ENCODE results near the gene QSOX2.

Gene QSOX2

DNA sequence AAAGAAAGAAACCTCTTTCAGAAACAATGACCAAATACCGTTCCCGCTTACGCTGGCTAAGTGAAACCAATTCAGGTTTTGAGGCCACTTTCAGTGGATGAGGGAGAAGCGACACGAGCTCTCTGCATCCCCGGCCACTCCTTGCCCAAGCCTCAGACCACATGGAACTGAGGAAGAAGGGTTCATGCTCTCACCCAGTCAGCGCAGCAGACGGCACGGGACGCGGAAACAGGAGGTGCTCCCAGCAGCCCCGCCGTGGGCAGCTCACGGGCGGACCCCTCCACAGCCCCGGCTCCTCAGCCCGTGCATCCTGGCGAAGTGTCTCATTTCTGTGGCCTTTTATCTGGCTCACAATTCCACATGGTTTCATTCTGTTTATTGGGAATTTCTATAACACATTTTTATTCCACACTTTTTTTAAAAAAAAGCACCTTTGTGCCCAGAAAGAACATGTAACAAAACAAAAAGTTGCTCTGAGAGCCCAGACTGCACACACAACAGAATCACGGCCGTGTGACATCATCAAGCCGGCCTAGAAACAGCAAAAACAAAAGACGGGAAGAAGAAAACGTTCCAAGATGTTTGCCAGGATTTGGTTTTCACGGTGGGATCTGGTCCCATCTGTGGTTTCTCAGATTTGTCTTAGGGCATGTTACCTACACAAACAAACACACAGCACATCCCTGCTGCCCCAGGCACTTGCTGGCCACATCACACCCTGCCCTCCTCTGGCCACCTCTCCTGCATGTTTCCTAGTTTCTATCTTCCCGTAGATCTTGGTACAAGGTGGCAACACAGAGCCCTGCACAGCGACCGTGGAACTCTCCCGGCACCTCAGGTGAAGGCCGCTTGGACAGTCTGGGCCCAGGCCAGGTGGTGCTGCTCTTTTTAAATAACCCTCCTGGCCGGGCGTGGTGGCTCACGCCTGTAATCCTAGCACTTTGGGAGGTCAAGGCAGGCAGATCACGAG lies 16.2 kb downstream of the QSOX2 start:
- TF ChIP-seq, protein P1, sequence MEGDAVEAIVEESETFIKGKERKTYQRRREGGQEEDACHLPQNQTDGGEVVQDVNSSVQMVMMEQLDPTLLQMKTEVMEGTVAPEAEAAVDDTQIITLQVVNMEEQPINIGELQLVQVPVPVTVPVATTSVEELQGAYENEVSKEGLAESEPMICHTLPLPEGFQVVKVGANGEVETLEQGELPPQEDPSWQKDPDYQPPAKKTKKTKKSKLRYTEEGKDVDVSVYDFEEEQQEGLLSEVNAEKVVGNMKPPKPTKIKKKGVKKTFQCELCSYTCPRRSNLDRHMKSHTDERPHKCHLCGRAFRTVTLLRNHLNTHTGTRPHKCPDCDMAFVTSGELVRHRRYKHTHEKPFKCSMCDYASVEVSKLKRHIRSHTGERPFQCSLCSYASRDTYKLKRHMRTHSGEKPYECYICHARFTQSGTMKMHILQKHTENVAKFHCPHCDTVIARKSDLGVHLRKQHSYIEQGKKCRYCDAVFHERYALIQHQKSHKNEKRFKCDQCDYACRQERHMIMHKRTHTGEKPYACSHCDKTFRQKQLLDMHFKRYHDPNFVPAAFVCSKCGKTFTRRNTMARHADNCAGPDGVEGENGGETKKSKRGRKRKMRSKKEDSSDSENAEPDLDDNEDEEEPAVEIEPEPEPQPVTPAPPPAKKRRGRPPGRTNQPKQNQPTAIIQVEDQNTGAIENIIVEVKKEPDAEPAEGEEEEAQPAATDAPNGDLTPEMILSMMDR (IDR thresholded peaks at IDR 0.05; ENCODE audit: insufficient read depth, low read depth, low read length, missing control alignments): no peak
- DNase-seq (ENCODE audit: low read depth): no peak

DNA sequence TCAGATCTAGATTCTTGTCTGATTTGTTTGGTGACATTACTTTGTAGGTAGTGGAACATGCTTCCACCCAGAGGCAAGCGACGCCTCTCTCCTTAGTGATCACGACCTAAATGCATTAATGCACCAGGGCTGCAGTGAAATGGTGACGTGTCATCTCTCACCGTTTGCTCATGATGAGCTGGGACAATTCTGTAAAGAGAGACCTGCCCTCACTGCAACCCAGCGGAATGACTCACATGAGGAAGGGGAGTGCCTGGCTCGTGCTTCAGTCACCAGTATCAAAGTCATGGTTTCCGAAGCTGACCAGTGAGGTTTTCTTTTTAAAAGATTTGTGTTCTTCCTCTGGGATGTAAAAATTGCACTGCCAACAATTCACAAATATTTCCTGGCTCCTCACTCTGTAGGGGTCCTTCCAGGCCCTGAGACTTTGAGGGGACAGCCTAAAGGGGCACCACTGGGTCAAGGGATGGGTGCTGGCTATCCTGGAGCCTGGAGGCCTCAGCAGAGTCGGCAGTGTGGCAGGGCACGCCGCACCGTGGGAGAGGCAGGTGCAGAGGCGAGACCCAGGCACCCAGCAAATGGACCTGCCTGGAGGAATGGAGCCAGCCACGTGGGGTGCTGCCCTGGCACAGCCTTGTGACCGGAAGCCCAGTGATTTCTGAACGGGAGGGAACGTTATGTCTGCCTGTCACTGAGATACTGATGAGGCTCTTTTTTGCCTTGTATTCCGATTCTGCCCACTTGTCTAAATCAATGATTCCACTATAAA lies 17.3 kb downstream of the QSOX2 start:
- TF ChIP-seq, protein P1 (IDR thresholded peaks at IDR 0.05; ENCODE audit: insufficient read depth, low read depth, low read length, missing control alignments): no peak
- H3K4me3 ChIP-seq (ENCODE audit: low read length): no peak overlapping the region
- peak; percentile 96 for DNase-seq (ENCODE audit: low read depth)

More for the DNA sequence above, 16.2 kb downstream of the QSOX2 start:
- no peak overlapping the region for H3K4me3 ChIP-seq (ENCODE audit: low read length)

DNA sequence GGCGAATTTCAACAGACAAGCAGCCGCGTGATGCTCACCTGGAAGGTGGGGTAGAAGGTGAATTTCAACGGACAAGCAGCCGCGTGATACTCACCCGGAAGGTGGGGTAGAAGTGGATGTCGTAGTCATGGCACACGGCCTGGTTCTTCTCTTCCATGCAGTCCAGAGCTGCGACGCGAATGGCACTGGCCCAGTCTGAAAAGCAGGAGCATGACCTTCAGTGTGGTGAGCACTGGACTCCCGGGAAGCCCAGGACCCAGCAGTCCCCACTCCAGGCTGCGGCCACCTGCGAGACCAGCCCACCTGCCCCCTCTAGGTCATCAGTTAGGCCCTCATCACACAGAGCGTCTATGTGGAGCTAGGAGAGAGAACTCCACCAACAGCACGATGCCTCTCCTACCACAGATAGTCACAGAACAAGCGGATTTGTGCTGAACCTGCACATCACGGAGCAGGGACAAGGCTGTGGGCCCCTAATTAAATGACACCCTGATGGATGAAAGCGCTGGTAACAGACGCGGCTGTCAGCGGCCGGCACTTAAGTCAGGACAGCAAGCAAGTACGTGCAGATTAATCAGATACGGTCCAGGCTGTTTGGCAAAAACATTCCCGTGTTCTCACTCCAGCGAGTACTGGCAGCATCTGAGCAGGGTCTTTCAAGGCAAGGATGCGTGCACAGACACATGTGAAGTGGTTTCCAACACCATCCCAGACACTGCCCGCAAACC lies 18.8 kb downstream of the QSOX2 start:
- no peak overlapping the region for H3K4me3 ChIP-seq (ENCODE audit: low read length)
- TF ChIP-seq, protein P1 (IDR thresholded peaks at IDR 0.05; ENCODE audit: insufficient read depth, low read depth, low read length, missing control alignments): no peak
- DNase-seq (ENCODE audit: low read depth): no peak

DNA sequence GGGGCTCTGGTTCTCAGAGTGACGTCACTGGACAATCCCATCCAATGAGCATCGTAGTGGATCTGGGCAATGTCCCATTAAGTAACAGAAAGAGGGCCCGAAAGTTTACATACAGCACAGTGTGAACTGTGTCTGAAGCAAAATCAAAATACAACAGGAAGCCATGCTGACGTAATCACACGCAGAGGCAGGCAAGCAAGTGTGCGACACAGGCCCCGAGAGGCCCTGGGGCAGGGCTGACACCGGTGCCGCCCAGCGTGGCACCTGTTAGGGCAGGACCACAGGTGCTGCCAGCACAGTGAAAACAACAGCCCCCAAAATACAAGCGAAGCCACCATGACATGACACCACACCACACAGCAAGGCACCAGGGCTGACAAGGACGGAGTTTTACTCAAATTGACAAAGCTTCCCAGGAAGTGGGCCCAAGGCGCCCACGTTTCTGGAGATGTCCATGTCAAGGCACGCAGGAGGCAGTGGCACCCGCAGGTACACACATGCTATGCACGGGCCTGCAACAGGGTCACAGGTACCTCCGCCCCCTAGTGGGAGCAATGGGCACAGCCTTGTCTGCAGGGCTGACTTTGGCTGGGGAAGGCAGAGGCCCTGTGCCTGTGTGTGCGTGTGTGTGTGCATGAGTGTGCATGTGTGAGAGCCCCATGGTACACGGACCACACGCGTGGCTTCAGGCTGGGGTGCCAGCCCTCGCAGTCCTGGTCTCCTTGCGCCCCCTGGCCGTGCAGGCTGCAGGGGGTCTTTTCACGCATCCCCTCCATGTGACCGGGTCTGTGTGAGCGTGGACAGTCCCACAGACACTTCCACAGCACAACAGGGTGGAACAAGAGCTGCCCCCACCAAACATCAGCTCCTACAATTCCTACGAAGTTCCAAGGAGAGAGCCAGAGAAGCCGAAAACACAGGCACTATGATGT lies 19.6 kb downstream of the QSOX2 start:
- TF ChIP-seq, protein P1 (IDR thresholded peaks at IDR 0.05; ENCODE audit: insufficient read depth, low read depth, low read length, missing control alignments): peak; percentile 96
- H3K4me3 ChIP-seq (ENCODE audit: low read length): no peak overlapping the region
- peak; percentile 81 for DNase-seq (ENCODE audit: low read depth)

DNA sequence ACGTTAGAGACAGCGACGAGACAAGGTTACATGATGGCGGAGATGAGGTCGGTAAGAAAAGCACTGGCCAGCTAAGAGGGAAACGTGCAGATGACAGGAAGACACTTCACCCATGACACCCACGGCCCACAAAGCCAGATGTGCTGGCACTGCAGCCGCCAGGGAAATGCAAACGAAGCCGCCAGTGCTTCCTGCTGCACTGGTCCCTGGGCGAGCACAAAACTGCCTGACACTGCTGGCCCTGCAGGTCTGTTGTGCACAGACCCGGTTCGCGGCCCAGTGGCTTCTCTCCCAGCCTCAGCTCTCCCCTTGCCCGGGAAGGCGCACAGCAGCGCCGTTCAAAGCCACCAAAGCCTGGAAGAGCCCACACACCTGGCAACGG lies 20.3 kb downstream of the QSOX2 start:
- no peak for DNase-seq (ENCODE audit: low read depth)
- no peak overlapping the region for H3K4me3 ChIP-seq (ENCODE audit: low read length)
- TF ChIP-seq, protein P1 (IDR thresholded peaks at IDR 0.05; ENCODE audit: insufficient read depth, low read depth, low read length, missing control alignments): no peak
